Testis (tissue), 2 donors: ENCODE data around the gene WBP1L.

Source experiments
- POLR2A ChIP-seq: fragments of 450-650 bp; IDR thresholded peaks from one replicate; pipeline ENCODE4 v1.6.1; 2017; ENCODE audit warnings: antibody characterized with exemption, mild to moderate bottlenecking, moderate library complexity
- TF ChIP-seq, protein P1 (sequence below), 3 experiments: fragments of 450-650 bp in 2 of 3; fragments of 200-600 bp in 1 of 3; sonication (generic) in 1 of 3; IDR thresholded peaks; one replicate each; pipeline ENCODE4 v1.5.1; 2016 to 2019; ENCODE audit warnings: antibody characterized with exemption in 3 of 3, mild to moderate bottlenecking in 2 of 3, moderate library complexity in 1 of 3

DNA sequence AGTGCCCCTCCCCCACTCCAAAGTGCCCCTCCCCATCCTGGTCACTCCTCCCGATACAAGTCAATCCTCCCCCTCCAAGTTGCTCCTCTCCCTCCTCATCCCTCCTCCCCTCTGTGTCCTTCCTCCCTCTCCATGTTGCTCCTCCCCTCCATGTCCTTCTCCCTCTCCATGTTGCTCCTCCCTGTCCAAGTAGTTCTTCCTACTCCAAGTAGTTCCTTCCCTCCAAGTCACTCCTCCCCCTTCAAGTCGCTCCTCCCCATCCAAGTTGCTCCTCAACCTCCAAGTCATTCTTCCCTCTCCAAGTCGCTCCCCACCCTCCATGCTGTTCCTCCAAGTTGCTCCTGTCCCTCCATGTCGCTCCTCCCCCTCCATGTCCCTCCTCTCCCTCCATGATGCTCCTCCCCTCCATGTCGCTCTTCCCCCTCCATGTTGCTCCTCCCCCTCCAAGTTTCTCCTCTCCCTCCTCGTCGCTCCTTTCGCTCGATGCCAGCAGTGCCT lies 8.6 kb upstream of the WBP1L start:
- TF ChIP-seq POLR2A, result no peak
- TF ChIP-seq, protein P1, sequence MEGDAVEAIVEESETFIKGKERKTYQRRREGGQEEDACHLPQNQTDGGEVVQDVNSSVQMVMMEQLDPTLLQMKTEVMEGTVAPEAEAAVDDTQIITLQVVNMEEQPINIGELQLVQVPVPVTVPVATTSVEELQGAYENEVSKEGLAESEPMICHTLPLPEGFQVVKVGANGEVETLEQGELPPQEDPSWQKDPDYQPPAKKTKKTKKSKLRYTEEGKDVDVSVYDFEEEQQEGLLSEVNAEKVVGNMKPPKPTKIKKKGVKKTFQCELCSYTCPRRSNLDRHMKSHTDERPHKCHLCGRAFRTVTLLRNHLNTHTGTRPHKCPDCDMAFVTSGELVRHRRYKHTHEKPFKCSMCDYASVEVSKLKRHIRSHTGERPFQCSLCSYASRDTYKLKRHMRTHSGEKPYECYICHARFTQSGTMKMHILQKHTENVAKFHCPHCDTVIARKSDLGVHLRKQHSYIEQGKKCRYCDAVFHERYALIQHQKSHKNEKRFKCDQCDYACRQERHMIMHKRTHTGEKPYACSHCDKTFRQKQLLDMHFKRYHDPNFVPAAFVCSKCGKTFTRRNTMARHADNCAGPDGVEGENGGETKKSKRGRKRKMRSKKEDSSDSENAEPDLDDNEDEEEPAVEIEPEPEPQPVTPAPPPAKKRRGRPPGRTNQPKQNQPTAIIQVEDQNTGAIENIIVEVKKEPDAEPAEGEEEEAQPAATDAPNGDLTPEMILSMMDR (IDR thresholded peaks at IDR 0.05), result no peak
